H9 (cell line): ENCODE data around the gene VSTM2L. TPM values are rescaled to one million over a fixed set of nuclear protein-coding genes. Genes with fewer than 3 reads are reported as not detected.

Source experiments
- DNase-seq: peaks from one replicate; pipeline ENCODE4 v3.0.0-alpha.2; 2017
- H2AFZ ChIP-seq: one replicate; pipeline ENCODE4 v1.6.1; 2013; ENCODE audit warnings: mild to moderate bottlenecking, low read length, control low read depth, moderate library complexity
- H2AK5ac ChIP-seq: 2 replicates; pipeline ENCODE4 v1.6.1; 2013; ENCODE audit warnings: low read length, control low read depth, mixed read lengths; ENCODE audit not compliant: insufficient read length
- H2BK120ac ChIP-seq: one replicate; pipeline ENCODE4 v1.6.1; 2013; ENCODE audit warnings: low read depth, mild to moderate bottlenecking, low read length, control low read depth, inconsistent platforms; ENCODE audit not compliant: poor library complexity, severe bottlenecking
- H2BK12ac ChIP-seq: 2 replicates; pipeline ENCODE4 v1.6.1; 2013; ENCODE audit warnings: low read length, control low read depth, mixed read lengths, low read depth; ENCODE audit not compliant: insufficient read length
- H2BK15ac ChIP-seq: 2 replicates; pipeline ENCODE4 v1.6.1; 2013; ENCODE audit warnings: low read depth, low read length, control low read depth
- H2BK20ac ChIP-seq: one replicate; pipeline ENCODE4 v1.6.1; 2013; ENCODE audit warnings: low read depth, mild to moderate bottlenecking, low read length, control low read depth, inconsistent platforms; ENCODE audit not compliant: poor library complexity, severe bottlenecking
- H2BK5ac ChIP-seq: 2 replicates; pipeline ENCODE4 v1.6.1; 2013; ENCODE audit warnings: low read length, control low read depth, mixed read lengths; ENCODE audit not compliant: insufficient read length
- H3K14ac ChIP-seq: 2 replicates; pipeline ENCODE4 v1.6.1; 2013; ENCODE audit warnings: low read length, control low read depth; ENCODE audit not compliant: insufficient read depth
- H3K18ac ChIP-seq: 2 replicates; pipeline ENCODE4 v1.6.1; 2013; ENCODE audit warnings: low read depth, mild to moderate bottlenecking, mixed read lengths, low read length, control low read depth; ENCODE audit not compliant: insufficient read length
- H3K23ac ChIP-seq: 2 replicates; pipeline ENCODE4 v1.6.1; 2013; ENCODE audit warnings: low read length, control low read depth, mixed read lengths, low read depth; ENCODE audit not compliant: insufficient read length
- H3K23me2 ChIP-seq: 2 replicates; pipeline ENCODE4 v1.6.1; 2013; ENCODE audit warnings: low read depth, mild to moderate bottlenecking, mixed read lengths, low read length, control low read depth; ENCODE audit not compliant: insufficient read length, poor library complexity, severe bottlenecking
- H3K27ac ChIP-seq: 2 replicates; pipeline ENCODE4 v1.5.1; 2013; ENCODE audit warnings: low read length, control low read depth, mixed read lengths, low read depth; ENCODE audit not compliant: insufficient read length
- H3K27me3 ChIP-seq: 2 replicates; pipeline ENCODE4 v1.6.1; 2013; ENCODE audit warnings: low read length, control low read depth, inconsistent platforms; ENCODE audit not compliant: insufficient read depth
- H3K4ac ChIP-seq: 2 replicates; pipeline ENCODE4 v1.6.1; 2013; ENCODE audit warnings: low read depth, mild to moderate bottlenecking, control low read depth, inconsistent platforms, low read length, moderate library complexity
- H3K4me1 ChIP-seq: 2 replicates; pipeline ENCODE4 v1.6.1; 2013; ENCODE audit warnings: low read length, control low read depth, inconsistent platforms; ENCODE audit not compliant: insufficient read depth
- H3K4me2 ChIP-seq: 2 replicates; pipeline ENCODE4 v1.6.1; 2013; ENCODE audit warnings: low read length, control low read depth, mixed read lengths; ENCODE audit not compliant: insufficient read length, insufficient read depth
- H3K56ac ChIP-seq: 2 replicates; pipeline ENCODE4 v1.6.1; 2013; ENCODE audit warnings: low read depth, mild to moderate bottlenecking, mixed read lengths, low read length, control low read depth; ENCODE audit not compliant: insufficient read length
- H3K79me1 ChIP-seq: 2 replicates; pipeline ENCODE4 v1.6.1; 2013; ENCODE audit warnings: low read depth, mild to moderate bottlenecking, moderate library complexity, low read length, control low read depth, inconsistent platforms; ENCODE audit not compliant: insufficient read depth, poor library complexity, severe bottlenecking
- H3K79me2 ChIP-seq: 2 replicates; pipeline ENCODE4 v1.6.1; 2013; ENCODE audit warnings: low read length, control low read depth, inconsistent platforms; ENCODE audit not compliant: insufficient read depth
- H3K9ac ChIP-seq: 2 replicates; pipeline ENCODE4 v1.6.1; 2013; ENCODE audit warnings: low read length, control low read depth, mixed read lengths; ENCODE audit not compliant: insufficient read length; ENCODE audit errors: extremely low read depth
- H3K9me3 ChIP-seq: one replicate; pipeline ENCODE4 v1.6.1; 2013; ENCODE audit warnings: low read depth, low read length, inconsistent platforms; ENCODE audit not compliant: control insufficient read depth
- H3T11ph ChIP-seq: one replicate; pipeline ENCODE4 v1.6.1; 2013; ENCODE audit warnings: mild to moderate bottlenecking, low read length, control low read depth, inconsistent platforms
- H4K20me1 ChIP-seq: one replicate; pipeline ENCODE4 v1.6.1; 2013; ENCODE audit not compliant: control insufficient read depth, insufficient read length, insufficient read depth
- H4K5ac ChIP-seq: 2 replicates; pipeline ENCODE4 v1.6.1; 2013; ENCODE audit warnings: low read depth, mild to moderate bottlenecking, mixed read lengths, low read length, control low read depth; ENCODE audit not compliant: insufficient read length
- H4K8ac ChIP-seq: replicated peaks from 2 replicates; pipeline ENCODE4 v1.6.1; 2013; ENCODE audit warnings: low read length, control low read depth, mixed read lengths, low read depth; ENCODE audit not compliant: insufficient read length
- H4K91ac ChIP-seq: 2 replicates; pipeline ENCODE4 v1.6.1; 2013; ENCODE audit warnings: low read depth, mild to moderate bottlenecking, moderate library complexity, mixed read lengths, low read length, control low read depth; ENCODE audit not compliant: insufficient read length
- H3K27ac Mint-ChIP-seq, 3 experiments: 2 replicates in 2 of 3; 3 replicates in 1 of 3; pipeline ENCODE4 v1.8.0; 2020 to 2021; ENCODE audit warnings: mixed read lengths in 3 of 3, mild to moderate bottlenecking in 1 of 3, moderate library complexity in 1 of 3
- H3K27me3 Mint-ChIP-seq: 2 replicates; pipeline ENCODE4 v1.8.0; 2021; ENCODE audit warnings: low read depth, mild to moderate bottlenecking, moderate library complexity, mixed read lengths
- H3K36me3 Mint-ChIP-seq, 3 experiments: 2 replicates in 2 of 3; 3 replicates in 1 of 3; pipeline ENCODE4 v1.8.0; 2020 to 2021; ENCODE audit warnings: low read depth in 3 of 3, mixed read lengths in 3 of 3; ENCODE audit not compliant: insufficient read depth in 1 of 3
- H3K4me1 Mint-ChIP-seq, 2 experiments: 2 replicates each; pipeline ENCODE4 v1.8.0; 2020; ENCODE audit warnings: mixed read lengths in 2 of 2
- H3K4me3 Mint-ChIP-seq, 2 experiments: 2 replicates in 1 of 2; 3 replicates in 1 of 2; pipeline ENCODE4 v1.8.0; 2020 to 2021; ENCODE audit warnings: mild to moderate bottlenecking in 2 of 2, mixed read lengths in 2 of 2, moderate library complexity in 1 of 2
- H3K9me3 Mint-ChIP-seq, 2 experiments: 2 replicates in 1 of 2; 3 replicates in 1 of 2; pipeline ENCODE4 v1.8.0; 2020; ENCODE audit warnings: mild to moderate bottlenecking in 2 of 2, mixed read lengths in 2 of 2, moderate library complexity in 1 of 2
- WGBS: extraction: QIAGEN DNeasy Blood & Tissue Kit; methylation state at CpG from one replicate; pipeline ENCODE4 v1.1.7; 2013; ENCODE audit warnings: missing lambda C conversion rate, low lambda C conversion rate, mixed read lengths; ENCODE audit not compliant: insufficient read length; ENCODE audit errors: extremely low coverage; 5-methylcytosine and 5-hydroxymethylcytosine counted together
- total RNA-seq: library from RNA; stranded (reverse); gene quantifications from 2 replicates; pipeline ENCODE4 v1.2.1, GENCODE V29; 2021
- TF ChIP-seq, protein P1 (sequence below): fragments of 200-600 bp; sonication (generic); conservative IDR thresholded peaks from 3 replicates; pipeline ENCODE4 v1.8.0; 2021; ENCODE audit warnings: antibody characterized with exemption, mild to moderate bottlenecking

The VSTM2L gene
- total RNA-seq, 1 experiment from 2014 or later = 2.1 TPM

DNA sequence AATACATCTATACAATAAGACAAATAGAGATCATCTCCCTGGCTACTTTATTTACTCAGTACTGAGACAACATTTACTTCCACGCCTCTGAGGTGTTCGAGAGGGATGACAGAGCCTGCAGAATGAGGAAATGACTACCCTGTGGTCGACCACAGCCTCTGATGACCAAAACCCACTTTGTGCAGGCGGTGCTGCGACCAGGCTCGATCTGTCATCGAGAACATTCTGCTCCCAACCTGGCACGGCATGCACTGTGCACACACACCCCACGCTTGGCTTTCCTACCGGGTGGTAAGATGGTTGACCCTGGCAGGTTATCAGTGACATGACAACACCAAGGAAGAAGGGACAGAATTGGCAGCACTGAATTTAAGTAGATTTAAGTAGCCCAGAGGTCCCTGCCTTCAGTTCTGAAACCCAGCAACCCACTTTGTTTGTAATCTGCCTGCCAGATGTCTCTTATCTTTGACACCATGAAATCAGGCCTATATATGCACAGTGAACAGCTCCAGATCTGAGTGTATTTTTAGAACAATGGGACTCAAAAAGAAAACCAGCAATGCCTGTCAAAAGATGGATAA lies 87.7 kb downstream of the VSTM2L start:
- Histone ChIP-seq H2BK120ac (no peak overlapping the region), H3K56ac (no peak overlapping the region), H3K79me2 (no peaks in the 10 kb centered on the region), H2AK5ac (no peak overlapping the region), H3T11ph (no peak overlapping the region), H3K79me1 (no peaks in the 10 kb centered on the region), H3K4ac (no peak overlapping the region), H4K20me1 (no peaks in the 10 kb centered on the region), H4K91ac (no peak overlapping the region), H2BK12ac (no peak overlapping the region), H2BK15ac (no peak overlapping the region), H3K27ac (no peak overlapping the region), H3K9ac (no peak overlapping the region), H2BK5ac (no peak overlapping the region), H2AFZ (no peak overlapping the region), H3K18ac (no peak overlapping the region), H3K23ac (no peak overlapping the region), H2BK20ac (no peak overlapping the region), H3K14ac (no peak overlapping the region), H3K4me2 (no peak overlapping the region), H4K5ac (no peak overlapping the region), H3K23me2 (no peaks in the 10 kb centered on the region), H4K8ac (no peak overlapping the region), H3K27me3 (no peaks in the 10 kb centered on the region), H3K4me1 (no peaks in the 10 kb centered on the region), H3K9me3 (no peaks in the 10 kb centered on the region)
- no CpG with 5 or more reads among the region's 10 CpGs for WGBS
- Mint-ChIP-seq H3K4me1 (peaks cover 4 to 16% of the 10 kb centered on the region in 2 experiments), H3K27me3 (no peaks in the 10 kb centered on the region), H3K36me3 (peaks cover 15 to 47% (median 46%) of the 10 kb centered on the region in 3 experiments; a peak in 6 of 7 replicates), H3K4me3 (no peak overlapping the region), H3K27ac (no peak overlapping the region), H3K9me3 (no peaks in the 10 kb centered on the region)
- TF ChIP-seq, protein P1, sequence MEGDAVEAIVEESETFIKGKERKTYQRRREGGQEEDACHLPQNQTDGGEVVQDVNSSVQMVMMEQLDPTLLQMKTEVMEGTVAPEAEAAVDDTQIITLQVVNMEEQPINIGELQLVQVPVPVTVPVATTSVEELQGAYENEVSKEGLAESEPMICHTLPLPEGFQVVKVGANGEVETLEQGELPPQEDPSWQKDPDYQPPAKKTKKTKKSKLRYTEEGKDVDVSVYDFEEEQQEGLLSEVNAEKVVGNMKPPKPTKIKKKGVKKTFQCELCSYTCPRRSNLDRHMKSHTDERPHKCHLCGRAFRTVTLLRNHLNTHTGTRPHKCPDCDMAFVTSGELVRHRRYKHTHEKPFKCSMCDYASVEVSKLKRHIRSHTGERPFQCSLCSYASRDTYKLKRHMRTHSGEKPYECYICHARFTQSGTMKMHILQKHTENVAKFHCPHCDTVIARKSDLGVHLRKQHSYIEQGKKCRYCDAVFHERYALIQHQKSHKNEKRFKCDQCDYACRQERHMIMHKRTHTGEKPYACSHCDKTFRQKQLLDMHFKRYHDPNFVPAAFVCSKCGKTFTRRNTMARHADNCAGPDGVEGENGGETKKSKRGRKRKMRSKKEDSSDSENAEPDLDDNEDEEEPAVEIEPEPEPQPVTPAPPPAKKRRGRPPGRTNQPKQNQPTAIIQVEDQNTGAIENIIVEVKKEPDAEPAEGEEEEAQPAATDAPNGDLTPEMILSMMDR = no peak
- DNase-seq = no peak
